Measurements from ENCODE around the gene TACC2. TPM values are rescaled to one million over a fixed set of nuclear protein-coding genes. Genes with fewer than 3 reads are reported as not detected.

Gene TACC2
- total RNA-seq, 1 donor from 2014 or later = not detected

GRCh38 chr10:122258136-122259074 lies 269.4 kb downstream of the TACC2 start:
- POLR2A ChIA-PET = no interaction called here
- no peak overlapping the region for H3K4me3 Mint-ChIP-seq

GRCh38 chr10:122259075-122259466 lies 270.1 kb downstream of the TACC2 start:
- TF ChIP-seq CTCF (IDR thresholded peaks at IDR 0.05) = no peak
- Mint-ChIP-seq H3K4me1 (no peaks in the 10 kb centered on the region), H3K27ac (no peak overlapping the region), H3K36me3 (ENCODE audit: low read depth) (no peaks in the 10 kb centered on the region), H3K27me3 (peaks cover 10% of the 10 kb centered on the region), H3K9me3 (peaks cover 6% of the 10 kb centered on the region), H3K4me3 (no peak overlapping the region)
- intact Hi-C loops (cut with micrococcal nuclease) = no loop called here
- ATAC-seq (ENCODE audit: low read depth) (no peak), DNase-seq (no peak)
- ChIA-PET CTCF (interaction anchor here (1.4 kb wide), 1 partner anchor 9 kb away, joined by 8 read pairs; no protein-coding TSS in a partner anchor), POLR2A (no interaction called here)

More at GRCh38 chr10:122258136-122259074, 269.4 kb downstream of the TACC2 start:
- TF ChIP-seq CTCF (IDR thresholded peaks at IDR 0.05) = no peak
- ATAC-seq (ENCODE audit: low read depth) (no peak), DNase-seq (no peak)
- Mint-ChIP-seq H3K27me3 (peaks cover 10% of the 10 kb centered on the region), H3K4me1 (no peaks in the 10 kb centered on the region), H3K9me3 (peaks cover 6% of the 10 kb centered on the region), H3K36me3 (ENCODE audit: low read depth) (no peaks in the 10 kb centered on the region), H3K27ac (no peak overlapping the region)
- CTCF ChIA-PET = interaction anchor here (1.4 kb wide), 1 partner anchor 9 kb away, joined by 8 read pairs; no protein-coding TSS in a partner anchor
- intact Hi-C loops (cut with micrococcal nuclease) = no loop called here

DNA sequence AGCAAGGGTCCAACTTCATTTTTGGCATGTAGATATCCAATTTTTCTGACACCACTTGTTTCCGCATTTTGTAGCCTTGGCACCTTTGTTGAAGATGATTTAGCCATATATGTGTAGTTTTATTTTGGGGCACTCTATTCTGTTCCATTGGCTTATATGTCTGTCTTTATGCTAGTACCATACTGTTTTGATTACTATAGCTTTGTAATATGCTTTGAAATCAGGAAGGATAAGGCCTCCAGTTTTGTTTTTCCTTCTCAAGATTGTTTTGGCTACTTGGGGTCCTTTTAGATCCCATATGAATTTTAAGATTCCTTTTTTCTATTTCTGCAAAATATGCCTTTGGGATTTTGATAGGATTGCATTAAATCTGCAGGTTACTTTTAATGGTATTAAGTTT lies 272.6 kb downstream of the TACC2 start:
- Mint-ChIP-seq H3K4me1 (no peaks in the 10 kb centered on the region), H3K27me3 (peaks cover 15% of the 10 kb centered on the region), H3K4me3 (no peak overlapping the region), H3K36me3 (ENCODE audit: low read depth) (no peaks in the 10 kb centered on the region), H3K9me3 (peaks cover 6% of the 10 kb centered on the region), H3K27ac (no peak overlapping the region)
- intact Hi-C loops (cut with micrococcal nuclease) = no loop called here
- no peak for ATAC-seq (ENCODE audit: low read depth)
- ChIA-PET POLR2A (no interaction called here), CTCF (no interaction called here)
- no peak for TF ChIP-seq CTCF (IDR thresholded peaks at IDR 0.05)
- no peak for DNase-seq

DNA sequence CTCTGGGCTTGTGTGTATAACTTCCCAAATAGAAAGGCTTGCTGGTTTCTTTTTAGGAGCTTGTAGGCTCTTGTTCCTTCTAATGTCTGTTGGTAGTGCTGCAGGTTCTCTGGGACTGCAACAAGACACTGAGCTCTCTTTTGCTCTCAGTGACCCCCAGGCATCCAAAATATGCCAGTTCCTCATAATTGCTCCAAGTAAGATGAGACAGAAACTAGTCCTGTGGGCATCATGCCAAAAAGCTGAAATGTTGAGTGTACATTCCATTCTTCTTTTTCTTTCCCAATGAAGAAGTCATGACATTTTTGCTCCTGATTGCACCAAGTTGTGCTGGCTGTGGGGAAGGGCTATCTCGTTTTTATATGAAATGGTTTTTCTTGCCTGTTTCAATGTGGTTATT lies 275.0 kb downstream of the TACC2 start:
- Mint-ChIP-seq H3K27me3 (peaks cover 20% of the 10 kb centered on the region), H3K4me1 (no peaks in the 10 kb centered on the region), H3K9me3 (peaks cover 6% of the 10 kb centered on the region), H3K36me3 (ENCODE audit: low read depth) (no peaks in the 10 kb centered on the region), H3K4me3 (no peak overlapping the region), H3K27ac (no peak overlapping the region)
- intact Hi-C loops (cut with micrococcal nuclease) = no loop called here
- ChIA-PET POLR2A (no interaction called here), CTCF (no interaction called here)
- ATAC-seq (ENCODE audit: low read depth) (no peak), DNase-seq (no peak)
- TF ChIP-seq CTCF (IDR thresholded peaks at IDR 0.05) = no peak

GRCh38 chr10:122264436-122264835 lies 275.5 kb downstream of the TACC2 start:
- intact Hi-C loops (cut with micrococcal nuclease) = no loop called here
- Mint-ChIP-seq H3K9me3 (peaks cover 6% of the 10 kb centered on the region), H3K27me3 (peaks cover 20% of the 10 kb centered on the region), H3K4me3 (no peak overlapping the region), H3K36me3 (ENCODE audit: low read depth) (no peaks in the 10 kb centered on the region), H3K4me1 (no peaks in the 10 kb centered on the region), H3K27ac (no peak overlapping the region)
- ChIA-PET CTCF (no interaction called here), POLR2A (no interaction called here)
- no peak for DNase-seq
- TF ChIP-seq CTCF (IDR thresholded peaks at IDR 0.05) = no peak
- ATAC-seq (ENCODE audit: low read depth) = no peak
